ENCODE measurements around the gene TENM4.

- TF ChIP-seq CTCF (IDR thresholded peaks at IDR 0.05) (no peak), POLR2A (IDR thresholded peaks at IDR 0.05) (no peak)
Observed at GRCh38 chr11:79362821-79363220, 78.0 kb downstream of the TENM4 start.
